ENCODE measurements around the gene ELFN1.

- TF ChIP-seq MAX (IDR thresholded peaks at IDR 0.05; ENCODE audit: low read depth, low read length): no peak
- TF ChIP-seq POLR2A (IDR thresholded peaks at IDR 0.05; ENCODE audit: extremely low read depth, insufficient read length): no peak
Measured at GRCh38 chr7:1746491-1746975, 76.5 kb downstream of the ELFN1 start.
